CD4-positive, CD25-positive, alpha-beta regulatory T cell (primary cell): Measurements from ENCODE around the gene ITGB1BP1. TPM values are rescaled to one million over a fixed set of nuclear protein-coding genes. Genes with fewer than 3 reads are reported as not detected.

ENCODE experiments used
- ATAC-seq, 2 donors: fragments of 150-1000 bp; cut with Tn5 transposase; one replicate each; pipeline ENCODE4 v1.10.0; 2021; ENCODE audit warnings: low read depth in 2 of 2, moderate number of reproducible peaks in 2 of 2, moderate library complexity in 1 of 2
- DNase-seq, 3 donors: peaks; one replicate each; pipeline versions ENCODE4 v3.0.0 to v3.0.0-alpha.2; 2012 to 2022; ENCODE audit warnings: mixed read lengths in 1 of 3
- H3K27ac ChIP-seq: one replicate; pipeline ENCODE4 v1.7.0; 2013; ENCODE audit warnings: mild to moderate bottlenecking, low read length; ENCODE audit not compliant: insufficient read depth, poor library complexity, severe bottlenecking
- H3K27me3 ChIP-seq: one replicate; pipeline ENCODE4 v1.7.0; 2013; ENCODE audit warnings: low read length; ENCODE audit not compliant: control insufficient read depth, insufficient read depth
- H3K36me3 ChIP-seq: one replicate; pipeline ENCODE4 v1.7.0; 2013; ENCODE audit warnings: mild to moderate bottlenecking, low read length, moderate library complexity; ENCODE audit not compliant: control insufficient read depth, insufficient read depth
- H3K4me1 ChIP-seq: 2 replicates; pipeline ENCODE4 v1.7.0; 2013; ENCODE audit warnings: mild to moderate bottlenecking, low read length; ENCODE audit not compliant: insufficient read depth, control insufficient read depth, poor library complexity, severe bottlenecking
- H3K4me3 ChIP-seq: one replicate; pipeline ENCODE4 v1.7.0; 2013; ENCODE audit warnings: low read depth, mild to moderate bottlenecking, low read length, moderate library complexity
- H3K9me3 ChIP-seq, 2 experiments: 1 replicate in 1 of 2; 2 replicates in 1 of 2; pipeline ENCODE4 v1.7.0; 2013; ENCODE audit warnings: low read length in 2 of 2, mild to moderate bottlenecking in 1 of 2, moderate library complexity in 1 of 2; ENCODE audit not compliant: control insufficient read depth in 2 of 2
- H3K27ac Mint-ChIP-seq, 3 donors: one replicate each; pipeline ENCODE4 v1.8.0; 2020 to 2022; ENCODE audit warnings: mild to moderate bottlenecking in 3 of 3, mixed read lengths in 3 of 3, moderate library complexity in 2 of 3
- H3K27me3 Mint-ChIP-seq: one replicate; pipeline ENCODE4 v1.8.0; 2022; ENCODE audit warnings: mild to moderate bottlenecking, mixed read lengths
- H3K36me3 Mint-ChIP-seq: one replicate; pipeline ENCODE4 v1.8.0; 2020; ENCODE audit warnings: mixed read lengths
- H3K4me1 Mint-ChIP-seq, 4 donors: one replicate each; pipeline ENCODE4 v1.8.0; 2020 to 2022; ENCODE audit warnings: mixed read lengths in 4 of 4, mild to moderate bottlenecking in 1 of 4
- H3K4me3 Mint-ChIP-seq, 4 donors: one replicate each; pipeline ENCODE4 v1.8.0; 2020 to 2022; ENCODE audit warnings: mild to moderate bottlenecking in 4 of 4, mixed read lengths in 4 of 4, moderate library complexity in 3 of 4
- H3K9me3 Mint-ChIP-seq, 7 donors: one replicate each; pipeline ENCODE4 v1.8.0; 2020 to 2022; ENCODE audit warnings: mixed read lengths in 7 of 7, mild to moderate bottlenecking in 3 of 7, moderate library complexity in 2 of 7
- polyA plus RNA-seq, 4 donors: library from polyadenylated mRNA; unstranded; fragments of 300-500 nt; fragmentation: Illumina TruSeq; gene quantifications; one replicate each; pipeline ENCODE4 v1.2.3, GENCODE V29; 2021
- total RNA-seq: library from RNA; stranded (reverse); gene quantifications from one replicate; pipeline ENCODE4 v1.2.3, GENCODE V29; 2022

ITGB1BP1 gene
- total and polyA plus RNA-seq, 5 donors from 2014 or later, result 65.3 to 199 (median 166) TPM

- DNase-seq (peak in 1 of 3 donors; percentile 68), ATAC-seq (peak in 1 of 2 donors; percentile 4)
- Mint-ChIP-seq H3K4me3 (no peak overlapping the region), H3K36me3 (no peaks in the 10 kb centered on the region), H3K27me3 (no peaks in the 10 kb centered on the region), H3K9me3 (peaks cover 0 to 2% (median 0%) of the 10 kb centered on the region in 7 donors), H3K4me1 (peaks cover 24 to 40% (median 31%) of the 10 kb centered on the region in 4 donors), H3K27ac (peak overlapping the region in 1 of 3 donors; percentile 97)
- peak overlapping the region; percentile 88 for H3K4me3 ChIP-seq
- no peaks in the 10 kb centered on the region for H3K9me3 ChIP-seq
- peak overlapping the region; percentile 86 for H3K27ac ChIP-seq
- peaks cover 3% of the 10 kb centered on the region for H3K36me3 ChIP-seq
- H3K27me3 ChIP-seq, result no peaks in the 10 kb centered on the region
- peaks cover 38% of the 10 kb centered on the region for H3K4me1 ChIP-seq
Measured at GRCh38 chr2:9423922-9424272, 569 bp upstream of the ITGB1BP1 start.

GRCh38 chr2:9422321-9423099, 818 bp downstream of the ITGB1BP1 start:
- Histone ChIP-seq H3K36me3 (peaks cover 9% of the 10 kb centered on the region), H3K4me1 (peaks cover 38% of the 10 kb centered on the region), H3K27ac (peak overlapping the region; percentile 86), H3K4me3 (peak overlapping the region; percentile 84), H3K27me3 (no peaks in the 10 kb centered on the region), H3K9me3 (no peaks in the 10 kb centered on the region)
- Mint-ChIP-seq H3K4me3 (no peak overlapping the region), H3K4me1 (peaks cover 29 to 49% (median 39%) of the 10 kb centered on the region in 4 donors), H3K9me3 (peaks cover 0 to 2% (median 0%) of the 10 kb centered on the region in 7 donors), H3K27me3 (no peaks in the 10 kb centered on the region), H3K36me3 (peaks cover 10% of the 10 kb centered on the region), H3K27ac (peak overlapping the region in 2 of 3 donors; percentile 87 to 96)
- ATAC-seq (peak; percentile 15 to 17), DNase-seq (peak; percentile 12 to 69 (median 43))

DNA sequence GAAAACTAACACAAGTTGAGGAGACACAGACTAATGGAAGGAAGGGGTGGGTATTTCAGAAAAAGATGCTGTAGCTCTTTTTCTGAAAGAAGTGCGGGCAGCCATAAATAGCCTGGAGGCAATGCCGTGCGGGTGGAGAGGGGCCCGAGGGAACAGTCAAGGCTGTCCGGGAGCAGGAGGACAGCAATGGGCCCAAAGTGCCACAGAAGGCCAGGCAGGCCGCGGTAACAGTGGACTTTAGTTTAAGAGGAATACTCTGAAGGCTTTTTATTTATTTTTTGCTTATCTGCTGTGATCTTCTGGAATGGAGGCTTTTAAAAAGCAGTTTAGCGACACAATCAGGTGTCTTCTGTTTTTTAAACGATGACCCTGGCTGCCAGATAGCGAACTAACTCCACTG, 2.8 kb downstream of the ITGB1BP1 start:
- H3K4me1 Mint-ChIP-seq, result peaks cover 29 to 64% (median 51%) of the 10 kb centered on the region in 4 donors
- no peak overlapping the region for H3K27ac ChIP-seq
- no peaks in the 10 kb centered on the region for H3K27me3 Mint-ChIP-seq
- H3K9me3 Mint-ChIP-seq, result peaks cover 0 to 2% (median 0%) of the 10 kb centered on the region in 7 donors
- no peaks in the 10 kb centered on the region for H3K27me3 ChIP-seq
- peaks cover 14% of the 10 kb centered on the region for H3K36me3 Mint-ChIP-seq
- H3K4me1 ChIP-seq, result peaks cover 41% of the 10 kb centered on the region
- DNase-seq (no peak), ATAC-seq (no peak)
- no peaks in the 10 kb centered on the region for H3K9me3 ChIP-seq
- H3K4me3 Mint-ChIP-seq, result peak overlapping the region; percentile 3 to 85 (median 72)
- peak overlapping the region in 1 of 3 donors; percentile 81 for H3K27ac Mint-ChIP-seq
- H3K36me3 ChIP-seq, result peaks cover 19% of the 10 kb centered on the region
- no peak overlapping the region for H3K4me3 ChIP-seq

- Histone ChIP-seq H3K27ac (no peak overlapping the region), H3K4me1 (peaks cover 37% of the 10 kb centered on the region), H3K9me3 (no peaks in the 10 kb centered on the region), H3K36me3 (peaks cover 19% of the 10 kb centered on the region), H3K4me3 (no peak overlapping the region), H3K27me3 (no peaks in the 10 kb centered on the region)
- H3K4me3 Mint-ChIP-seq, result peak overlapping the region in 3 of 4 donors; percentile 17 to 85 (median 84)
- peak overlapping the region in 1 of 3 donors; percentile 55 for H3K27ac Mint-ChIP-seq
- ATAC-seq (no peak), DNase-seq (no peak)
- peaks cover 29 to 65% (median 54%) of the 10 kb centered on the region in 4 donors for H3K4me1 Mint-ChIP-seq
- H3K9me3 Mint-ChIP-seq, result peaks cover 0 to 2% (median 0%) of the 10 kb centered on the region in 7 donors
- H3K27me3 Mint-ChIP-seq, result no peaks in the 10 kb centered on the region
- peaks cover 16% of the 10 kb centered on the region for H3K36me3 Mint-ChIP-seq
Measured at GRCh38 chr2:9419541-9419940, 3.8 kb downstream of the ITGB1BP1 start.

GRCh38 chr2:9418746-9419145, 4.6 kb downstream of the ITGB1BP1 start:
- H3K4me1 Mint-ChIP-seq, result peaks cover 29 to 70% (median 55%) of the 10 kb centered on the region in 4 donors
- H3K4me3 ChIP-seq, result no peak overlapping the region
- DNase-seq (no peak), ATAC-seq (no peak)
- no peaks in the 10 kb centered on the region for H3K27me3 ChIP-seq
- H3K4me3 Mint-ChIP-seq, result peak overlapping the region in 1 of 4 donors; percentile 84
- peaks cover 29% of the 10 kb centered on the region for H3K4me1 ChIP-seq
- peaks cover 0 to 2% (median 0%) of the 10 kb centered on the region in 7 donors for H3K9me3 Mint-ChIP-seq
- H3K36me3 ChIP-seq, result peaks cover 22% of the 10 kb centered on the region
- H3K27ac ChIP-seq, result no peak overlapping the region
- H3K27me3 Mint-ChIP-seq, result no peaks in the 10 kb centered on the region
- H3K9me3 ChIP-seq, result no peaks in the 10 kb centered on the region
- H3K27ac Mint-ChIP-seq, result peak overlapping the region in 1 of 3 donors; percentile 36
- H3K36me3 Mint-ChIP-seq, result peaks cover 23% of the 10 kb centered on the region

DNA sequence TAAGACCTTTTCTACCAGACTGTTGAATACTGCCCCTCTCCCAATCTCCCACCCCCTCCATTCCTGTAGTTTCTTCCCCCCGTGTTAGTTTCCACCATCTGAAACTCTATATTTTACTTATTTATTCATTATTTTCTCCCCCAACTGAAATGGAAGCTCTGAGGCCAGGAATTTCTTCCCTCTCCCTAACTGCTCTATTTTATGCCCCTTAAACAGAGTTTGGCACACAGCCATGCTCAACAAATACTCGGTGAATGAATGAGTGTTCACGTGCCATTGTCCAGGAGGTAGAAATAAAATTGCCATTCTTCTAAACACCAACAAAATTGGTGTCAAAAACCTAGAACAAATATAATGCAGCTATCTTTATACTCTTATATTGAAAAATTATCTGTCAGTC, 5.6 kb downstream of the ITGB1BP1 start:
- H3K36me3 Mint-ChIP-seq, result peaks cover 26% of the 10 kb centered on the region
- Histone ChIP-seq H3K4me3 (no peak overlapping the region), H3K27me3 (no peaks in the 10 kb centered on the region), H3K4me1 (peaks cover 29% of the 10 kb centered on the region), H3K36me3 (peaks cover 24% of the 10 kb centered on the region), H3K9me3 (no peaks in the 10 kb centered on the region), H3K27ac (no peak overlapping the region)
- no peak for ATAC-seq
- peaks cover 0 to 2% (median 0%) of the 10 kb centered on the region in 7 donors for H3K9me3 Mint-ChIP-seq
- H3K4me3 Mint-ChIP-seq, result no peak overlapping the region
- no peaks in the 10 kb centered on the region for H3K27me3 Mint-ChIP-seq
- H3K27ac Mint-ChIP-seq, result no peak overlapping the region
- DNase-seq, result no peak
- H3K4me1 Mint-ChIP-seq, result peaks cover 29 to 72% (median 53%) of the 10 kb centered on the region in 4 donors

DNA sequence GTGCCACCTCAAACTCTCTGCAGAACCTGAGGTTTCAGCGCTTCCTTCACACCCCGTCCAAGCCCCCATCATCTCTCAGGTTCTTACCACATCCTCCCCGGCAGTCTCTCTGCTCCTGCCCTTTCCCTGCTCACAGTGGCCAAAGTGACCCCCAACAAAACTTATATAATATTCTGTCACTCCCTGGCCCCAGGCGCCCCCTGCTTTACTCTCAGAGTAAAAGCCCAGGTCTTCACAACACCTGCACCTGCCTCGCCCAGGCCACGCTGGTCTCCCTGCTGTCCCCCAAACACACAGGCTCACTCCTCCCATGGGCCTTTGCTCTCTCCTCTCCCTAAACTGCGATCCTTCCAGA, 6.4 kb downstream of the ITGB1BP1 start:
- Histone ChIP-seq H3K9me3 (no peaks in the 10 kb centered on the region), H3K36me3 (peaks cover 30% of the 10 kb centered on the region), H3K4me3 (no peak overlapping the region), H3K4me1 (peaks cover 21% of the 10 kb centered on the region), H3K27me3 (no peaks in the 10 kb centered on the region), H3K27ac (no peak overlapping the region)
- Mint-ChIP-seq H3K36me3 (peaks cover 32% of the 10 kb centered on the region), H3K4me1 (peaks cover 22 to 65% (median 47%) of the 10 kb centered on the region in 4 donors), H3K27ac (no peak overlapping the region), H3K27me3 (no peaks in the 10 kb centered on the region), H3K4me3 (peak overlapping the region in 1 of 4 donors; percentile 9), H3K9me3 (no peaks in the 10 kb centered on the region)
- ATAC-seq (no peak), DNase-seq (no peak)
